Activated naive CD8-positive, alpha-beta T cell treated with anti-CD3 and anti-CD28 coated beads, Interleukin-2, amount 10 ng/mL, durations not matched to agents 7 days and 5 days (primary cell): Measurements from ENCODE around the gene HES3. TPM values are rescaled to one million over a fixed set of nuclear protein-coding genes. Genes with fewer than 3 reads are reported as not detected.

ENCODE experiments used
- ATAC-seq: fragments of 150-1000 bp; cut with Tn5 transposase; one replicate; pipeline ENCODE4 v1.10.0; 2021; ENCODE audit warnings: low read depth, moderate library complexity
- POLR2A ChIA-PET: fragments of 350-600 bp; sonication (Branson Sonifier 250); formaldehyde crosslinking; loops from one replicate; lab custom pipeline; 2021; ENCODE audit warnings: antibody characterized with exemption; lab: Charles Lee
- DNase-seq: peaks from one replicate; pipeline ENCODE4 v3.0.0; 2021
- H3K27ac Mint-ChIP-seq: one replicate; pipeline ENCODE4 v1.8.0; 2022; ENCODE audit warnings: mild to moderate bottlenecking, mixed read lengths
- H3K27me3 Mint-ChIP-seq: one replicate; pipeline ENCODE4 v1.8.0; 2022; ENCODE audit warnings: mild to moderate bottlenecking, moderate library complexity, mixed read lengths
- H3K36me3 Mint-ChIP-seq: one replicate; pipeline ENCODE4 v1.8.0; 2021; ENCODE audit warnings: mild to moderate bottlenecking, mixed read lengths
- H3K4me1 Mint-ChIP-seq: one replicate; pipeline ENCODE4 v1.8.0; 2021; ENCODE audit warnings: mixed read lengths
- H3K4me3 Mint-ChIP-seq: one replicate; pipeline ENCODE4 v1.8.0; 2022; ENCODE audit warnings: mild to moderate bottlenecking, moderate library complexity, mixed read lengths
- H3K9me3 Mint-ChIP-seq: one replicate; pipeline ENCODE4 v1.8.0; 2021; ENCODE audit warnings: mixed read lengths
- total RNA-seq, 2 experiments: library from RNA; stranded (reverse); gene quantifications; one replicate each; pipeline ENCODE4 v1.2.3, GENCODE V29; 2021

The HES3 gene
- total RNA-seq, 2 experiments from 2014 or later = not detected

DNA sequence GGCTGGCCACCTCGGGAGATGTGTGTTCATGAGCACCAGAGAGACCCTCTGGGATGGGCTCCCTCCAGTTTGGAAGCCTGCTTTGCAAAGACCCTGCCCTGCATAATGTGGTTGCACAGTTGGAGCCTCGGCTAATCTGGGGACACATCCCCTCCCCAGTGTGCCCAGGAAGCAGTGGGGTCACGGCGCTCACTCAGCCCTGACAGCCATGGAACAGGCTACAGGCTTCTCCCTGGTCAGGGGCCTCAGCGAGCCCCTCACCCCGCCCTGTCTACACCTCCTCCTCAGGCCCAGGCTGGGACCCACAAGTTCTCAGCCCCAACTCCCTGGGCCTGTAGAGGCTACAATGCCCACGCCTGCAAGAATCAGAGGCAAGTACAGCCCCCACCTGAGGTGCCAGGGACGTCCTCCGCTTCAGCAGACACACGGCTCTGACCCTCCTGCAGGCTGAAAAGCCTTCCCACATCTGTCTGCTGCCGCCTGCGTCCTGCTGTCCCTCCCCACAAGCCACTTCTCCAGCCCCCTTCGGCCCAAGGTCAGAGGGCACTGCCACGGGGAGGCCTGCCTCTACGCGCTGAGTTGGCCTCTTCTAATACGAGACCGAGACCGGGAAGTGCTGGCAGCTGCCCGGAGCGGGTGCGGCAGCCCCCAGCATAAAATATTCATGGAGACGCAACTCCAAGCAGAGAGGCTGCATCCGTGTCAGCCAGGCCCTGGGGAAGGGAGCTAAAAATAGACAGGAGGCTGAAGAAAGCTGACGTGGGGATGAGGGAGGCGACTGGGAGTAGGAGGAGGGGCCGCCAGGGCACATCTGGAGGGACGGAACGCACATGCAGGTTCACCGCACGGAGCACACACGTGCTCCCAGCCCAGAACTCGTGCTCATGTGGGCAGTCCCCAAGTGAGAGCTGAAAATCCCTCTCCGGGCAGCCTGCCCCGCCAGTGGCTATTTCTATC, 32.1 kb downstream of the HES3 start:
- Mint-ChIP-seq H3K27ac (no peak overlapping the region), H3K4me1 (no peaks in the 10 kb centered on the region), H3K4me3 (no peak overlapping the region), H3K36me3 (peaks cover 4% of the 10 kb centered on the region), H3K9me3 (no peaks in the 10 kb centered on the region), H3K27me3 (no peaks in the 10 kb centered on the region)
- no peak for ATAC-seq
- POLR2A ChIA-PET = interaction anchor here (0.7 kb wide), 1 partner anchor 60 kb away, joined by 7 read pairs; no protein-coding TSS in a partner anchor
- DNase-seq = no peak

DNA sequence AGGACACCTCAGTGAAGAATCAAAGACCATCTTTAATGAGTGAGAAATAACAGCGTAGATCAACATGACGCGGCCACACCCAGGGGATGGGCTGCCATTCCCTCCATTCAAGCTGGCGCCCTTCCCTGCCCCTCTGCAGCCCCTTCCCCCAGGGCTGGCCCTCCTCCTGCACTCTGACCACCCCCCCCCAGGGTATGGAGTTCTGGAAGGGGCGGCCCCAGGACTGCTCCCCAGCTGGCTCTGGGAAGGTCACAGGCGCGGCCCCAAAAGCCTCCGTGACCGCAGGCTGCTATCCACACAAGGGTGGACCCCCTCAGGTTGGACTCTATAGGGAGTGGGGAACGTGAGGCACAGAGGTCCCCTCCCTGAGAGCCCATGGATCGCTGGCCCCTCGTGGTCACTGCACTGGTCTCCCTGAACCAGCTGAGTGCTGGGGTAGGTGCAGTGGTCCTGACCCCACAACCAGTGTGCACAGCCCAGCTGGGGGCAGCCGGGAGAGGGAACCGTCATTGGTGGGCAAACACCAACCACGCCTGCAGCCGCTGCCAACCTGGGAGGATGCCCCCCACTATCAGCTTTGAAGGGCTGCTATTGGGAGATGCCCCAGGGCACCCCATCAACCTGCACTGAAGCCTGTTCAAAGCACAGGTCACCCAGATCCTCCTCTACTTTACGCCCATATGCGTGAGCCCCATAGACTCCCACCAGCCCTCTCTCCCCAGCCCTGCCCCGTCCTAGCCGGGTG, 33.0 kb downstream of the HES3 start:
- H3K9me3 Mint-ChIP-seq = no peaks in the 10 kb centered on the region
- ATAC-seq = no peak
- H3K27me3 Mint-ChIP-seq = no peaks in the 10 kb centered on the region
- POLR2A ChIA-PET = no interaction called here
- H3K27ac Mint-ChIP-seq = no peak overlapping the region
- no peak for DNase-seq
- peaks cover 4% of the 10 kb centered on the region for H3K36me3 Mint-ChIP-seq
- no peaks in the 10 kb centered on the region for H3K4me1 Mint-ChIP-seq
- H3K4me3 Mint-ChIP-seq = no peak overlapping the region

DNA sequence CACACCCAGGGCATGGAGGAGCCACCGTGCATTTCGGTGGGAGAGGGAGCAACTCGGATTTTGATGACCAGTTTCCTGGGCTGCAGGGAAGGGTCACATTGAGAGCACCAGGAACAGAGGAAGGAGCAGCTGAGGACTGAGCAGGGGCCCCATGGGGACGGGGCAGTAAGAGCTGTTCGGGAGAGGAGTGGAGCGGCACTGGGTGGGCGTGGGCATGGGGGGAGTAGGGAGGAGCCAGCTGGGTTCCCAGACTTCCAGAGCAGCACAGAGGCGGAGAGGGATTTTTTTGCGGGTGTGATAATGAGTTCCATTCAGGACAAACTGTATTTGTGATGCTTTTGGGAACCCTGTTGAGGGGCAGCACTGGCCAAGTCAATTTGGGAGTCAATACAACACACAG, 34.3 kb downstream of the HES3 start:
- Mint-ChIP-seq H3K4me1 (no peaks in the 10 kb centered on the region), H3K27ac (no peak overlapping the region), H3K9me3 (no peaks in the 10 kb centered on the region), H3K36me3 (peaks cover 4% of the 10 kb centered on the region), H3K4me3 (no peak overlapping the region), H3K27me3 (no peaks in the 10 kb centered on the region)
- DNase-seq (no peak), ATAC-seq (no peak)
- POLR2A ChIA-PET = no interaction called here

DNA sequence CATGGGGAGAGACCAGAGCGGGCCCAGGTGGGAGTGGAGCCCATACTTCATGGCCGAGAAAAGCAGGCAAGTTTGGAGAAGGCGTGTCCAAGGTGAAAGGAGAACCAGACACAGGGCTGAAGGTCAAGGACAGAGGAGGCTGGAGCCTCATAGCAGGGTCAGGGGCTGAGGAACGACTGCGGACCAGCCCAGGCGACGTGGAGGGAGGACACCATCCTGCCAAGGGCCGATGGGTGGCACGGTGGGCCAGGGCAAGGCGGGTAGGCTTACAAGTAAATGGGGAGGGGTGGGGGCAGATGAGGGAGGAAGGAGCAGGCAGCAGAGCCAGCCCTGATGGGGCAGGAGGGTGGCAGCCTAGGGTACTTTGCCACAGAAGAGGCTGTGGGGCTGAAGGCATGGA, 35.1 kb downstream of the HES3 start:
- DNase-seq (no peak), ATAC-seq (no peak)
- Mint-ChIP-seq H3K27me3 (no peaks in the 10 kb centered on the region), H3K27ac (no peak overlapping the region), H3K4me3 (no peak overlapping the region), H3K36me3 (peaks cover 4% of the 10 kb centered on the region), H3K9me3 (no peaks in the 10 kb centered on the region), H3K4me1 (no peaks in the 10 kb centered on the region)
- POLR2A ChIA-PET = no interaction called here

DNA sequence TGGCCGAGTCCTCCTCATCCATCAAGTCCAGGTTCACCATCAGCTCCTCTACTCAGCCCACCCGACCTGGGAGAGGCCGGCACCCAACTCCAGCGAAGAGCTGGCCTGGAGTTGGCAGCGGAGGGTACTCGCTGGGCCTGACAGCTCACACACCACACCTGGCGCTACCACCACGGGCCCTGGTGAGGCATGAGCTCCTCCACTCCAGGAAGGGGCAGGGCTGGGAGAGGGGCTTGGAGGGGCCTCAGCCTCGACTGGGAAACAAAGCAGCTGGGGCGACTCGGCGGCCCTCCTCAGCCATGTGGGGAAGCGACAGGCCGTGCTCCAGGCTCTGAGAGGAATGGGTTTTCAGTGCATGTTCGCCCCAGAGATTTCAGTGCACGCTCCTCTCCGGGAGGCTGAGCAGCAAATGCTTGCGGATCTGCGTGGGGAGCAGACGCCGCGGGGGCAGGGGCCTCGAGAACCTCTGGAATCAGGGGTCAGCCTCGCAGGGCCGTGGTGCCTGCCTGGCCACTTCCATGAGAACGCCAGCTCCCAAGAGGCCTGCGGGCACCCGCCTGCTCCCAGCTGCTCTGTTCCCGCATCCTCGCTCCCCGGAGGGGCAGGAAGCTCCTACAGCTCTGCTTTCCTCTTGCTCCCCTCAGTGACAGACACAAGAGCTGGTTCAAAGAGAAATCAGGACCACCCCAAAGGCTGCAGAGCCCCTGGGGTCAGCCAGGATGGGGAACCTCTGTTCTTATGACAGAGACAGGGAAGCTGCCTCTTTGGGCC, 35.8 kb downstream of the HES3 start:
- POLR2A ChIA-PET = interaction anchor here (0.6 kb wide), 2 partner anchors 77 to 258 kb away, joined by 4 to 6 read pairs; no protein-coding TSS in a partner anchor
- ATAC-seq (no peak), DNase-seq (no peak)
- no peaks in the 10 kb centered on the region for H3K4me1 Mint-ChIP-seq
- H3K27me3 Mint-ChIP-seq = no peaks in the 10 kb centered on the region
- H3K36me3 Mint-ChIP-seq = peaks cover 4% of the 10 kb centered on the region
- H3K9me3 Mint-ChIP-seq = no peaks in the 10 kb centered on the region
- H3K4me3 Mint-ChIP-seq = no peak overlapping the region
- H3K27ac Mint-ChIP-seq = no peak overlapping the region

DNA sequence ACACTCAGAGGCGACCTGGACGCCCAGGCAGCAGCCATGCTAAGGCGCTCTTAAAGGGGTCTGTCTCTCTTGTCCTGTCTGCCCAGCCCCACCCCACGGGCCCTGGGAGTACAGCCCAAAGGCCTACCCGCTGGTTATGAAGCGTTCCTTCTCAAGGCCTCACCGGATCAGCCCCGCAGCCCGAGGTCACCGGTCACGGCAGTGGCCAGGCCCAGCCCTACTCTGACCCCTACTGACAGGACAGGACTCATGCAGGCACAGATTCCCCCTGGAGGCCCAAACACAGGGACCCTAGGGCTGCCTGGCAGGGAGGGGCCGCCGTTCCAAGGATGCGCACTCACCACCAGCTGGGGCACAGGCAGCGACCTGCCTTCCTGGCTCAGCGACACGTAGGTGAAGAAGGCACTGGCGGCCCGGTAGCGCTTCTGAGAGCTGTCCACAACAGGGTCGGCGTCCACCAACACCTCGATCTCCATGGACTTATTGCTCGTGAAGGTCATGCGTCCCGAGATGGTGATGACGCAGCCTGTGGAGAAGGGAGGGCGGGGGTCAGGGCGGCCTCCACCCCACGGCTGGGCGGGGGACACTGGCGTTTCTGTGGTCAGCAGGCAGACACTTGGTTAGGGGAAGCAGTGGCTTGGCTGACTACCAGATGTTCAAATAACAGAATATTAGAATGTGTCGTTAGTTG, 36.9 kb downstream of the HES3 start:
- DNase-seq = no peak
- H3K9me3 Mint-ChIP-seq = no peaks in the 10 kb centered on the region
- POLR2A ChIA-PET = interaction anchor here (0.6 kb wide), 1 partner anchor 257 kb away, joined by 4 read pairs; no protein-coding TSS in a partner anchor
- no peak overlapping the region for H3K27ac Mint-ChIP-seq
- H3K36me3 Mint-ChIP-seq = peaks cover 4% of the 10 kb centered on the region
- no peak for ATAC-seq
- no peak overlapping the region for H3K4me3 Mint-ChIP-seq
- H3K4me1 Mint-ChIP-seq = no peaks in the 10 kb centered on the region
- H3K27me3 Mint-ChIP-seq = no peaks in the 10 kb centered on the region

DNA sequence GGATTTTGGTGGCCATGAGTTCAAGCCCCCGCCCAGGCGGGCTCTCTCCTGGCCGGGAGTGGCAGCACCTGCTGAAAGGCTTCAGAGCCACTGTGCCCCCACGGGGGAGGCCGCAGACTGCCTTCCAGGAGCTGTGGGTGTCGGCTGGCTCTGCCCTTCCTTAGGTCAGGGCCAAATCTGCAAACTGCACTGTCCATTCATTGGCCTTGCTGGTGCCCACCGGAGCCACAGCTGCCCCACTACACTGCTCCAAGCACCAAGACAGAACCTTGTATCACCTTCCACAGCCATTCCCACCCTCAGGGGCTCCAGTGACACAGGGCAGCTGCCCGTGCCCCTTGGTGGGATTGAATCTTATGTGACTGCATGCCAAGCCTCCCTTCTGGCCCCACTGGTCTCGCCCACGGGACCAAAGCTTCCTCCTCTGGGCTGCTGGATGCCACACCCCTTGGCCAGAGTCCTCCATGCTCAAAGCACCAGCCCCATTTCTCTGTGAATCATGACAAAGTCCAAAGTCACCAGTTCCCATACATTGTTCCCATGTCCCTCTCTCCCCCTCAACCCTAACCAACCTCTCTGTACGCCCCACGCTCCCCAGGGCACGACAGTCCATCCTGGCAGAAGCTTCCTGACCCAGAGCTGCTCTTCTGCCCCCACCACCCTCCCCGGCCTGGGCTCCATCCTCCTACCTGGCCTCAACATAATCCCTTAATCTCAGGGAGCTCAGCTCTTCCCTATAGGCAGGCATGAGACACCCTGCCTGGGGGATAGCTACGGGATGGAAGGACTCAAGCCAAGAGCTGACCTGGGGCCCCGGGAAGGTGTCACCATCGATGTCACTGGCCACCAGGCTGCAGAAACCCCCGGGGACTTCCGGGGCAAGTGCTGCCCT, 37.8 kb downstream of the HES3 start:
- peaks cover 4% of the 10 kb centered on the region for H3K36me3 Mint-ChIP-seq
- no peak for DNase-seq
- no peak overlapping the region for H3K27ac Mint-ChIP-seq
- no peaks in the 10 kb centered on the region for H3K4me1 Mint-ChIP-seq
- no peak for ATAC-seq
- no peak overlapping the region for H3K4me3 Mint-ChIP-seq
- no peaks in the 10 kb centered on the region for H3K9me3 Mint-ChIP-seq
- H3K27me3 Mint-ChIP-seq = no peaks in the 10 kb centered on the region
- POLR2A ChIA-PET = interaction anchor here (0.6 kb wide), 1 partner anchor 171 kb away, joined by 3 read pairs; no protein-coding TSS in a partner anchor

DNA sequence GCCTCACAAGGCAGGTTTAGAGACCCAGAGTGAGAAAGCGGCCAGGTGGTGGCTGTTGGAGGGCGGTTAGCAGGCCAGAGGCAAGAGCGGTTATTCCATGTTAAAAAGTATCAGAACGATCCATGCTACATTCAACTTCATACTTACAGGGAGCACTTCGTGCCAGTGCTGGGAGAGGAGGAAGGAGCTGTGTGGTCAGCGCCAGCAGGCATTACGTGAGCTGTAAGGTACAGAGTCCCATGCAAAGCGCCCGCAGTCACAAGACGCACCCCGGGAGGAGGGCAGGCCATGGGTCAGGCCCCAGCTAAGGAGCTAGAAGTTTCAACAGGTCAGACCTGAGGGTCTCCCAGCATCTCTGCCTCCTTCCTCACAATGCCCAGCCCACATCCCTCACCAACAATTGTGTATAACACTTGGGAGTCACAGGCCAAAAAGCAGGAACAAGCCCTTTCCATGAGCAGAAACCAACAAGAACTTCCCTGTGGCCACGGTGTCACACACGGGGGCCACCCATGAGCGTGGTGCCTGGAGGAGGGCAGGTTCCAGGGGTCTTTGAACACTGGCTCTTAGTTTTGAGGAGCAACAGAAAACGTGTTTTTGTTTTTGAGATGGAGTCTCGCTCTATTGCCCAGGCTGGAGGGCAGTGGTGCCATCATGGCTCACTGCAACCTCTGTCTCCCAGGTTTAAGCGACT, 38.7 kb downstream of the HES3 start:
- no peaks in the 10 kb centered on the region for H3K27me3 Mint-ChIP-seq
- DNase-seq (no peak), ATAC-seq (no peak)
- POLR2A ChIA-PET = interaction anchor here (0.6 kb wide), 1 partner anchor 172 kb away, joined by 3 read pairs; no protein-coding TSS in a partner anchor
- H3K36me3 Mint-ChIP-seq = peaks cover 1% of the 10 kb centered on the region
- no peak overlapping the region for H3K27ac Mint-ChIP-seq
- no peak overlapping the region for H3K4me3 Mint-ChIP-seq
- no peaks in the 10 kb centered on the region for H3K9me3 Mint-ChIP-seq
- H3K4me1 Mint-ChIP-seq = no peaks in the 10 kb centered on the region

DNA sequence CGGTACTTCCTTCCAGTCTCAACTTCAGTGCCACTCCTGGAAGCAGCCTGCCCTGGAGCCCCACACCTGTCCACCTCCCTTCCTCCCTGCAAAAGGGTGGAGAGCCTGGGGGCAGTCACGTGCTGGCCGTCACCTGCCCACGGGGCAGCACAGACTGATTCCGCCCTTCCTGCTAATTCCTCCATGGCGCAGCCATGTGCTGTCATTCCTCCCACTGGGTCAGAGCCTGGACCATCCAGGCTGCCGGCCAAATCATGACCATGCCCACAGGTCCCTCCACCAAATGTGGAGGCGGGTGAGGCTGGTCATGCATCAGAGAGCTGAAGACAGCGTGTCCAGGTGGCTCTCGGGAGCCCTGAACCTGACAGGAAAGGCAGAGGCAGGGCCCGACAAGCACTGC, 41.4 kb downstream of the HES3 start:
- POLR2A ChIA-PET = no interaction called here

DNA sequence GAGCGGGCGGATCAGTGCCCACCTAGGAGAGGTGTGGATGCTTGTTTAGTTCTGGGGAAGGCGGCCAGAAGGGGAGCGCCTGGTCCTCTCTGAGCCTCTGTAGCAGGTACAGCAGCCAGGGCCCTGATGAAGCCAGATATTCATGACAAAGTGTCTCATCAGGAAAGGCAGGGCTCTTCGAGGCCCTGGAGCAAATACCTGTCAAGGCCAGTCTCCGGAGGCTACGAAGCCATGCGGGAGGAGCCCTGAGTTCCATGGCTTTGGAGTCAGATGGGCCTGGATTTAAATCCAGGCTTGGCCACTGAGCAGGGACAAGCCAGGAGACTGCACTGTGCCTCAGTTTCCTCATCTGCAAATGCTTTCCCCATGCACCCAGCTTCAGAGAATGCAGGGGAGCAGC, 42.3 kb downstream of the HES3 start:
- H3K27me3 Mint-ChIP-seq = no peaks in the 10 kb centered on the region
- H3K27ac Mint-ChIP-seq = no peak overlapping the region
- H3K9me3 Mint-ChIP-seq = no peaks in the 10 kb centered on the region
- DNase-seq (no peak), ATAC-seq (no peak)
- POLR2A ChIA-PET = no interaction called here
- no peaks in the 10 kb centered on the region for H3K36me3 Mint-ChIP-seq
- no peak overlapping the region for H3K4me3 Mint-ChIP-seq
- no peaks in the 10 kb centered on the region for H3K4me1 Mint-ChIP-seq

More for the DNA sequence above, 41.4 kb downstream of the HES3 start:
- no peak overlapping the region for H3K27ac Mint-ChIP-seq
- H3K9me3 Mint-ChIP-seq = no peaks in the 10 kb centered on the region
- no peaks in the 10 kb centered on the region for H3K27me3 Mint-ChIP-seq
- H3K36me3 Mint-ChIP-seq = no peaks in the 10 kb centered on the region
- DNase-seq = no peak
- no peak overlapping the region for H3K4me3 Mint-ChIP-seq
- no peaks in the 10 kb centered on the region for H3K4me1 Mint-ChIP-seq
- ATAC-seq = no peak

DNA sequence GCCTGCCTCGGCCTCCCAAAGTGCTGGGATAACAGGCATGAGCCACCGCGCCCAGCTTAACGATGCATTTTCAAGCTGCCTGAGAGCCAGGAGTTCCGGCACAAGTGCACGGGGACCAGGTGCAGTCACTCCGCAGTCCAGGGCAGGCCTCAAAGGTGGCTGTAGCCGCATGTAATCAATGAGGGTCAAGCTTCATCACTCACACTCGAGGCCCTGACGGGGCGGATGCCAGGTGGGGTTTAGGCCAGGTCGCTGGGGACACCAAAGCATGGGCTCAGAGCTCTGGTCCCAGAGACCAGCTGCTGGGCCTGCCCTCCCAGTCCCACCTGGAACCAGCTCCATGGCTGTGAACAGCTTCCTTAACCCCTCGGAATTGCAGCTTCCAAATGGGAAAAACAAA, 43.0 kb downstream of the HES3 start:
- POLR2A ChIA-PET = no interaction called here
- H3K27me3 Mint-ChIP-seq = no peaks in the 10 kb centered on the region
- no peak overlapping the region for H3K27ac Mint-ChIP-seq
- no peak overlapping the region for H3K4me3 Mint-ChIP-seq
- H3K4me1 Mint-ChIP-seq = no peaks in the 10 kb centered on the region
- H3K36me3 Mint-ChIP-seq = no peaks in the 10 kb centered on the region
- no peak for ATAC-seq
- DNase-seq = no peak
- H3K9me3 Mint-ChIP-seq = no peaks in the 10 kb centered on the region
